ENCODE data around the gene FAM120A.
"Not testable (repeated sequence)": the region's sequence is repeated elsewhere in the genome, so short reads cannot be mapped to it uniquely, and the experiment has no call there.

The FAM120A gene, protein sequence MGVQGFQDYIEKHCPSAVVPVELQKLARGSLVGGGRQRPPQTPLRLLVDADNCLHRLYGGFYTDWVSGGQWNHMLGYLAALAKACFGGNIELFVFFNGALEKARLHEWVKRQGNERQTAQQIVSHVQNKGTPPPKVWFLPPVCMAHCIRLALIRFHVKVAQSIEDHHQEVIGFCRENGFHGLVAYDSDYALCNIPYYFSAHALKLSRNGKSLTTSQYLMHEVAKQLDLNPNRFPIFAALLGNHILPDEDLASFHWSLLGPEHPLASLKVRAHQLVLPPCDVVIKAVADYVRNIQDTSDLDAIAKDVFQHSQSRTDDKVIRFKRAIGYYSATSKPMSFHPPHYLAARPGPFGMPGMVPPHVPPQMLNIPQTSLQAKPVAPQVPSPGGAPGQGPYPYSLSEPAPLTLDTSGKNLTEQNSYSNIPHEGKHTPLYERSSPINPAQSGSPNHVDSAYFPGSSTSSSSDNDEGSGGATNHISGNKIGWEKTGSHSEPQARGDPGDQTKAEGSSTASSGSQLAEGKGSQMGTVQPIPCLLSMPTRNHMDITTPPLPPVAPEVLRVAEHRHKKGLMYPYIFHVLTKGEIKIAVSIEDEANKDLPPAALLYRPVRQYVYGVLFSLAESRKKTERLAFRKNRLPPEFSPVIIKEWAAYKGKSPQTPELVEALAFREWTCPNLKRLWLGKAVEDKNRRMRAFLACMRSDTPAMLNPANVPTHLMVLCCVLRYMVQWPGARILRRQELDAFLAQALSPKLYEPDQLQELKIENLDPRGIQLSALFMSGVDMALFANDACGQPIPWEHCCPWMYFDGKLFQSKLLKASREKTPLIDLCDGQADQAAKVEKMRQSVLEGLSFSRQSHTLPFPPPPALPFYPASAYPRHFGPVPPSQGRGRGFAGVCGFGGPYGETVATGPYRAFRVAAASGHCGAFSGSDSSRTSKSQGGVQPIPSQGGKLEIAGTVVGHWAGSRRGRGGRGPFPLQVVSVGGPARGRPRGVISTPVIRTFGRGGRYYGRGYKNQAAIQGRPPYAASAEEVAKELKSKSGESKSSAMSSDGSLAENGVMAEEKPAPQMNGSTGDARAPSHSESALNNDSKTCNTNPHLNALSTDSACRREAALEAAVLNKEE

DNA sequence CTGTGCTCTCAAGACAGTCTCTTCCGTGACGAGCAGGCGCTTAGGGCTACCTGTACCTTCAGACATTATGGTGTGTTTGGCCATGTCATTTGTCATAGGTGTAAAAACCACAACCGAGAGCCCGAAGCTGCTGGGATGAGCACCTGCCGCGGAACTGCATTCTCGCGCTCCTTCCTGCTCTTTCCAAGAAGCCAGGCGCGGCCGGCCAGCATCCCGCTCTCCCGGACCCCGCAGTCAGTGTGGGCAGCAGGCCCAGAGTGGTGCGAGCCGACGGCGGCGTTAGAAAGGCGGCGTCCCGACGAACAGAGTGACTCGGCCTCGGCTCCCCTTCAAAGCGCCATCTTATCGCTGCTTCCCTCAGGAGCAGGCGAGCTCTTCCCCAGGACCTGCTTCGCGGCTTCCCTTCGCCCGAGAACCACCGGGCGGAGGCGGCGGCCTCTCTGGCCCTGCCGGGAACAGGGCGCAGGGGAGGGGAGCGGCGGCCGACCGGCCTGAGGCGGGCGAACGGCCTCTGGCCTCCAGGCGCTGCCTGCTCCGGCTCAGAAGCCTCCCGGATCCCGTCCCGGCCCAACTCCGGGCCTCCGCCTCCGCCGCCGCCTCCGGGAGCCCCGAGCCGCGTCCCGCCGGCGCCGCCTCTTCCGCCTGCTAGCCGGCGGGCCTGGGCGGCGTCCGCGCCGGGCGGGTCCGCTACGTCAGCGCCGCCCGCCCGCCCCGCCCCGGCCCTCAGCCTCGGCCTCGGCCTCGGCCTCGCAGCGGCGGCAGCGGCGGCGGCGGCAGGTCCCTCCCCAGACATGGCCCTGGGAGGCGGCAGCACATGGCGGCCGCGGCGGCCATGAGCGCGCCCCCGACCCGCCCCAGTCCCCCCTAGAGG lies at the start of gene FAM120A:
Gene FAM120A, plus strand, starts transcription at position 741 of the 871 bp plus-strand sequence. CDS start 231 bp downstream, outside the sequence.
- DNase-seq (ENCODE audit: low read depth) = peak; percentile 55

DNA sequence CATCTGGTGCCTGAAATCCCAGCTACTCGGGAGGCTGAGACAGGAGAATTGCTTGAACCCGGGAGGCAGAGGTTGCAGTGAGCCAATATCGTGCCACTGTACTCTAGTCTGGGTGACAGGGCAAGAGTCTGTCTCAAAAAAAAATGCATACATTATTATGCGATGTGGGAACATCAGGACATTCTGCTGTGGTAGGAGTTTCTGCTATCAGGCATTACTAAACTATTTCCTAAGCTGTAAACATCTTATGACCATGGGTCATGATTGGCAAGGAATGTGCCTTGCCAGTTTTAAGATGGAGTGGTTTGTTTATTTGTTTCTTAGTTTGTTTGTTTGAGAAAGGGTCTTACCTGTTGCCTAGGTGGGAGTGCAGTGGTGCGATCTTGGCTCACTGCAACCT lies 45.1 kb upstream of the FAM120A start:
- DNase-seq (ENCODE audit: low read depth) = no peak

DNA sequence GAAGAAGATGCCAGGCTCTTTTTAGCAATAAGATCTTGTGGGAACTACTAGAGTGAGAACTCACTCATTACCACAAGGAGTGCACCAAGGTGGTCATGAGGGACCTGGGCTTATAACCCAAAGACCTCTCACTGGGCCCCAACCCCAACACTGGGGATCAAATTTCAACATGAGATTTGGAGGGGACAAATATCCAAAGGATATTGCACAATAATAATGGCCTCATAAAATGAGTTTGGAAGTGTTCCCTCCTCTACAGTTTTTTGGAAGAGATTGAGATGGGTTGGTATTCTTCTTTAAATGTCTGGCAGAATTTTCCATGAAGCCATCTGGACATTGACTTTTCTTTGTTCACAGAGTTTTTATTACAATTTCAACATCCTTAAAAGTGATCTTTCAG lies 38.0 kb upstream of the FAM120A start:
- DNase-seq (ENCODE audit: low read depth) = no peak

DNA sequence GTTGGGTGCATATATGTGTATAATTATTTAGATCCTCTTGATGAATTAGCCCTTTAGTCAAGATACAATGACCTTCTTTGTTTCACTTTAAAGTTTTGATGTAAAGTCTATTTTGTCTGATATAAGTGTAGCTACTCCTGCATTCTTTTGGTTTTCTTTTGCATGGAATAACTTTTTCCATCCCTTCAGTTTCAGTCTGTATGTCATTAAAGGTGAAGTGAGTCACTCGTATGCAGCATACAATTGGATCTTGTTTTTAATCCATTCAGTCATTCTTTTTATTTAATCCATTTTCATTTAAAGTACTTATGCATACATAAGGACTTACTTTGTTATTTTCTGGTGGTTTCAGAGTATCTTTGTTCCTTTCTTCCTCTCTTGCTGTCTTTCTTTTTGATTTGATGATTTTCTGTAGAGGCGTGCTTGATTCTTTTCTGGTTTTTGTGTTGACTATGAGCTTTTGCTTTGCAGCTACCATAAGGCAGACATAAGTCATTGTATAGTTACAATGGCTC lies 36.3 kb upstream of the FAM120A start:
- no peak for DNase-seq (ENCODE audit: low read depth)

DNA sequence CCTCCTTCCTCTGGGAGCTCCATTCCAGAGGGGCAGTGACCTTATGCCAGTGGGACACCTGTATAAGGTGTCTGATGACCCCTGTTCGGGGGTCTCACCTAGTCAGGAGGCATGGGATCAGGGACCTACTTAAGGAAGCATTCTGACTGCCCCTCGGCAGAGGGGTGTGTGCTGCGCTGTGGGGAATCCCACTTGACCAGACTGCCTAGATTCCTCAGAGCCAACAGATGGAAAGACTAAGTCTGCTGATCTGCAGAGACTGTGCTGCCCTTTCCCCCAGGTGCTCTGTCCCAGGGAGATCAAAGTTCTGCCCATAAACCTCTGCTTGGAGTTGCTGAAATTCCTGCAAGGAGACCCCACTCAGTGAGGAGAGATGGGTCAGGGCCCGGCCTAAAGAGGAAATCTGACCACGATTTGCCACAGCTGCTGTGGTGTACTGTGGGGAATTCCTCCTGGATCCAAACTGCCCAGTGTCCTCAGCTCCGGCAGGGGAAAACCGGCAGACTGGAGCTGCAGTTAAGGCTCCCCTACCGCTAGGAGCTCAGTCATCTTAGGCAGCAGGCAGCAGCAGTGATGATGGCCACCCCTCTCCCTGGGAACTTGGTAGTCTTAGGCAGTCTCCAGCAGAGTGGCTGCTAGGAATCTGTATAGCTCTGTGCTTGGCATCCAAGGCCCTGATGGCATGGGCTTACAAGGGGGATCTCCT lies 34.8 kb upstream of the FAM120A start:
- DNase-seq (ENCODE audit: low read depth) = no peak

DNA sequence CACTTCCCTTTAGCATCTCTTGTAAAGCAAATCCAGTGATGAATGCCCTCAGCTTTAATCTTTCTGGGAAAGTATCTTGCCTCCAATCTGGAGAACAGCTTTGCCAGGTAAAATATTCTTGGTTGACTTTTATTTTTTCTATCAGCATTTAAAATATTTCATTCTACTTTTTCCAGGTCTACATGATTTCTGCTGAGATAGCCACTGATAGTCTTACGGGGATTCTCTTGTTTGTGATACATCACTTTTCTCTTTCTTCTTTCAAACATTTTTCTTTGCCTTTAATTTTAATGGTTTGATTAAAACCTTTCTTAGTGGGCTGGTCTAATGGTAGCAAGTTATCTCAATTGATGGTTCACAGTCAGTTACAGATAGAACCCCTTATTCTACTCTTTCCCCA lies 33.9 kb upstream of the FAM120A start:
- DNase-seq (ENCODE audit: low read depth) = no peak

DNA sequence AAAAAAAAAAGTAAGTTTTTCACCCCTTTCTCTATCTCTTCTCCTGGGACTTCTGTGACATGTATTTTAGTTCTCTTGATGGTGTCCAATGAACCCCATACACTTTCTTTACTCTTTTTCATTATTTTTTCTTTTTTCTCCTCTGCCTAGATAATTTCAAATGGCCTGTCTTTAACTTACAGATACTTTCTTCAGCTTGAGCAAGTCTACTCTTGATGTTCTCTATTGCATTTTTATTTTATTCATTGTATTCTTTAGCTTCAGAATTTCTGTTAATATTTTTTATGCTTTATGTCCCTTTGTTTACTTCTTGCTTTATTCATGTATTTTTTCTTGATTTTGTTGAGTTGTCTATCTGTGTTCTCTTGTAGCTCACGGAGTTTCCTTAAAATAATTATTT lies 32.5 kb upstream of the FAM120A start:
- DNase-seq (ENCODE audit: low read depth) = no peak

DNA sequence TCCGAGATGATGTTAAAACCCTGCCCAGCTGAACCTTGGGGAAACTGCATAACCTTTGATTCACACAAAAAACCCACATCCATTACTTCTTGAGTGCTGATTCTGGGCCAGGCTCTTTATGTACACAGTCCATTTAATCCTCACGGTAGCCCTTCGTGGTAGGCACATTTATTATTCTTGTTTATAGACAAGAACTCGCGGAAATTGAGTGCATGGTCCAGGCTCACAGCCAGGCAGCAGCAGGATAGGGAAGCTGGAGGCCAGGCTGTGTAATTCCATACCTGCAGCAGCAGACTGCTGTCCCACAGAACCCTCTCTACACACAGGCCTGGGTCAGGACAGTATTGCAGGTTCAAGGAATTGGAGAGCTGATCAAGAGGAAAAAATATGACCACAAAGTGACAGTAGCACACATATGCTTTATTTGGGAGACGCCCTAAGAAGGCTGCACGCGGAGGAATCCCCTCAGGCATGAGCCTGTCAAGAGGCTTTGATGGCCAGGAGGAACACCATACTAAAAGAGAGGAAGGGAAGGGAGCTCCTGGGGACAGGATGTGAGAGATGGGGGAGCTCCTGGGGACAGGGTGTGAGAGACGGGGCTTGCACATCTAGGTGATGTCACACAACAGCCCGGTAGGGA lies 28.4 kb upstream of the FAM120A start:
- no peak for DNase-seq (ENCODE audit: low read depth)

DNA sequence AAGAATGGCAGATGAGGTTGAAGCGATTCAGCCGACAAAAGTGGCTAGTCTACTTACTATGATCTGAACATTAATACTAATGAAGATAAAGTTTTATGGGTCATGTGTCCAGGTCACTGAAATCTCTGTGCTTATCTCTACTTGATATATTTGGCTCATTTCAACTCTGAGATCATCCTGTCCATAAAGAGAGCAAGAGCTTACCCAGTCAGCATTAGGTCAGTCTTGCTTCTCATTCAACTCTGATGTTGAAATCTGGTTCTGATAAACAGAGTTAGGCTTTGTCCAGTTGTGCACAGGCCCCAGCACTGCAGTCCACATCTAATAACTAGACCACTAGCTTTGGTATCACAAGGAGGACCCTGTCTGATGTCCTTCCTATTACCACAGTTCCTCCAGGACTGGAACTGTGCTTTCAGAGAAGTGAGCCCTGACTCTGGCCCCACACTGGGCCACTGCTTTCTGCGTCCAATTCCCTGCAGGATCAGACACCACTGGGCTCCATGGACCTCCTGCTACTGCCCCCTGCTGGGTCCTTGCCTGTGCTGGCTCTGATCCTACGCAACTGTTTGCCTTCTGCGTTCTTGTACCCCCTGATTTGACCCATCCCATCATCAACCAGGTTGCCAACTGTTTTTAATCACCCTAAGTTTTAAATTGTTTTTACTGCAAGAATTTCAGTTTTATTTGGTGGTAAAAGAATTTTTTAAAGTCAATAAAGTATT lies 23.7 kb upstream of the FAM120A start:
- no peak for DNase-seq (ENCODE audit: low read depth)

DNA sequence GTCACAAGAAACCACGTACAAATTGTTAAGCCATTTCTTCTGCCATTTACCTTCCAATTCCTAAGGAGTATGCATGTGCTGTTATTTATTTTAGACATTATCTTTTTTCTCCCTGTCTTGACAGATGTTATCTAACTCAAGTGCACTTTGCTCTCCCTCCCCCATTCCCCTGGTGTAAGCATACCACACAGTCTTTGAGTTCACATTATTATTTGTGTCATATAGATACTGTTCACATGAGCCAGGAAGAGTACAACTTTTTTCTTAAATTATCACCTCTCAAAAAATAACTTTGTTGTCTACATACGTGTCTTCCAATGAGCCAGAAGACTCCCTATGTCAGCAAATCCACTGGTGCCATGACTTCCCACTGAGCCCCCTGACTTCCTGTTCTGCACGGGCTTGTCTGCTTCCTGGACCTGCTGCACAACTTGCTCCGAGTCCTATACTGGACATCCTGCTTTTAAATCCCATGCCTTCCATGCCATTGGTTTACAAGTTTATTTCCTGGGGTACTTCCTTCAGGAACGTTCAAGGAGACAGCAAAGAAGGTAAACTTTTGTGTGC lies 19.9 kb upstream of the FAM120A start:
- DNase-seq (ENCODE audit: low read depth) = no peak

DNA sequence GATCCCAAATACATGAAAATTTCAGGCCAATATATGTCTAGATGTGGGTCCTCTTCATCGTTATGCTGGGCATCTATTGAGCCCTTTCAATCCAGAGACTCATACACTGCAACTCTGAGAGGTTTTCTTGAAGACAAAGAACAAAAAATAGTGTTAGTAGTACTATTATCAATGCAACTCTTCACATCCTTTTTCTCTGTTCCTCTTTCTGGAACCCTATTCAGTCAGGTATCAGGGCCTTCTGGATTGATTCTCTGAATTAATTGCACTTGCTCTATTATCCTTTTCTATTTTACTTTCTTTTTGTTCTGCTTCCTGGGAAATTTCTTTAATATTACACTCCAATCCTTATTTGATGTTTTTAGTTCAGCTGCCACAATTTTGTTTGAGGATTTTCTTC lies 18.5 kb upstream of the FAM120A start:
- DNase-seq (ENCODE audit: low read depth) = no peak

DNA sequence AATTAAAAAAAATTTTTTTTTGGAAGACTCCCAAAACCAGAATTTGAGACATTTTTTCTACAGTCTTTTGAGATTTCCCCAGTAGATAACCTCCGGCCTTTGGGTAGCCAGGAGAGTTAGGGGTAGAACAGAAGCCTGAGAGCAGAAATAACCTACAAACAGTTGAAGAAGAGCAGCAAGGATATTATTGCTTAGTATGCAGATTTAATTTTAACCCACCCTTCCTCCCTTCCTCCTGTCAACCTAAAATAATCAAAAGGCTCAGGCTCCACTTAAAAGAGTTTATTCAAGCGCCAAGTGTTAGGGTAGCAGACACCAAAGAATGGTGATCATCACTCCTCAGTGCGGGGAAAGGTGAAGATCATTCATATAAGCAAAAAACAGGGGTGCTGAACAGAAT lies 17.4 kb upstream of the FAM120A start:
- DNase-seq (ENCODE audit: low read depth) = no peak

DNA sequence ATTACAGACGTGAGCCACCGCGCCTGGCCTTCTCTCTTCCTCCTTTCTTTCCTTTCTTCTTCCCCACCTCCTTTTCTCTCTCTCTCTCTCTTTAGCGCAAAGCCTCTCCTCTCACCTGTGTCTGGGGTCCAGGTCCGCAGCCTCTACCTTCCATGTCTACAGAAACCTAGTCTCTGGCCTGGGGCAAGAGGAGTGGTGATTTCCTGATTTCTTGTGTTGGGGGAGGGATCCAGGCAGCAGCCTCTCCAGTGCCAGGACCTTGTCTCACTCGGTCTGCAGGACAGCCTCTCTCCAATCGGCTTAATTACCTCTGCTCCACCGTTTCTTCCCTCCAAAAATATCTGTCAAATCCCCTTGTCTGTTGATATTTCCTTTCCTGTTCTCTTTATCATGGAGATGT lies 16.1 kb upstream of the FAM120A start:
- no peak for DNase-seq (ENCODE audit: low read depth)

DNA sequence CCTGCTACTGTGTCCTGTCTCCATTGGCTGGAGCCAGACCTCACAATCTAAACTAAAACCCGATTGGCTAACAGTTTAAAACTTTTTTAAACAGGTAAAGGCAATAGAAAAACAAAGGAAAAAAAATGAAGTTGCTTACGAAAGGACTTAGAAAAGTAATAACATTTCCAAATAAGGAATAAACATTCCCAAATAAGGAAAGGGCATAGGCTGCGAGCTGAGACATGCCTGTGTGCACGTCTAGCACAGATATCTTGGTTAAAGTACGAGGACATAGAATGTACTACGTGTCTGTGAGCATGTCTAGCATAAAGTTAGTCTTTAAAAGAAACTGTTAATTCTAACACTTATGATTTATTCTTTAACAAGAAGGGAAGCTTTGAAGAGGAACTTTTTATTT lies 15.3 kb upstream of the FAM120A start:
- DNase-seq (ENCODE audit: low read depth) = no peak

DNA sequence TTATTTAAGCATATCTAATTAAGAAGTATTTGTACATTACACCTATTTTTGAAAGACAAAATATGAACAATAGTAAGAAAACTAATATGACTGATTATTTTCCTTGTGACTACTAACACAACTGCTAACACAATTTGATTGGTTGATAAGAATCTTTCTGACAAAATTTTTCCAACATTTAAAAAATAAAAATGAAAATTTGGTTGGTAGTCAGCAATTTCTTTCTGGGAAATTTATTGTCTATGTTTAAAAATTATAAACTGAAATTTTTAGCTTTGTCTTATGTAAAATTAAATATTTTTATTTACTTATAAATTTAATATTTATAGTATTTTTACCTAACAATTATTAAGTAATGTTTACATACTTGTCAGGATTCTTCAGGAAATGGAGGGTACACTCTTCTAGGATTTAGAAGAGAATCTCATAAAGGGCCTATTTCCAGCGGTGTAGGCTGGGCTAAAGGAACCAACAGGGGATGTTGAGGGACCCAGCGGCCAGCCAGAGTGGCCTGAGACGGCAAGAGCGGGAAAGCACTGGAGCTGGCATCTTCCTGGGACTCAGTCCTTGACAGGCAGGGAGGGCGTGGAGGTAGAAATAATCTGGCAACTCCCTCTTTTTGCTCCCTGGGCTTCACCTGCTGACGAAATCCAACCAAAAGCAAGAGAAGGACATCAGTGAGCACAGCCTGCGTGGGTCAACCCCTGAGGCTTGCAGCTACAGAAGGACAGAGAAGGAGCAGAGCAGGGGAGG lies 14.7 kb upstream of the FAM120A start:
- DNase-seq (ENCODE audit: low read depth) = no peak

DNA sequence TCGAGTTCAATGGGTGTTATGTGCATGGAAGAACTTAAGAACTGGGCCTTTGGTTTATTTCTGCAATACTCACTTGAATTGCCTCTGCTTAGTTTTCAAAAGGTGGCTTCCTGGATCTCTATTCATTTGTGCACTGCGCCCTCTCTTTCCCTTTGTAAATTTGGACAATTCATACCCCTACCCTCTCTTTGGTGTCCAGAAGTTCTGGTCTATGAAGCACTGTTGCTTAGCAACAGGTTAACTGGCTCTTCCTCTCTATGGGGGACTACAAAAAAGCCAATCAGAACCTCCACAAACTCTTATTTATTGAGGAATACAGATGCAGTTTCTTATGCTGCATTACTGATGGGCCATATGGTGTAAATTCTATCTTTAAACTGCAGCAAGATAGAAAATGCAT lies 13.5 kb upstream of the FAM120A start:
- DNase-seq (ENCODE audit: low read depth) = no peak

DNA sequence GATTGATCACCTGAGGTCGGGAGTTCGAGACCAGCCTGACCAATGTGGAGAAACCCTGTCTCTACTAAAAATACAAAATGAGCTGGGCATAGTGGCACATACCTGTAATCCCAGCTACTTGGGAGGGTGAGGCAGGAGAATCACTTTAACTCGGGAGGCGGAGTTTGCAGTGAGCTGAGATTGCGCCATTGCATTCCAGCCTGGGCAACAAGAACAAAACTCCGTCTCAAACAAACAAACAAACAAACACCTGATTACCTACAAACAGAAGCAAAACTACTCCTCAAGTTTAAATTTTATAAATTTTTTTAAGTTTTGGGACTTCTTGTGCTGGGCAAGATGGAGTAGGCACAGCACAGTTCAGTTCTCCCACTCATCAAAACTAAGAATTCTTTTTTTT lies 12.2 kb upstream of the FAM120A start:
- DNase-seq (ENCODE audit: low read depth) = not testable (repeated sequence)

DNA sequence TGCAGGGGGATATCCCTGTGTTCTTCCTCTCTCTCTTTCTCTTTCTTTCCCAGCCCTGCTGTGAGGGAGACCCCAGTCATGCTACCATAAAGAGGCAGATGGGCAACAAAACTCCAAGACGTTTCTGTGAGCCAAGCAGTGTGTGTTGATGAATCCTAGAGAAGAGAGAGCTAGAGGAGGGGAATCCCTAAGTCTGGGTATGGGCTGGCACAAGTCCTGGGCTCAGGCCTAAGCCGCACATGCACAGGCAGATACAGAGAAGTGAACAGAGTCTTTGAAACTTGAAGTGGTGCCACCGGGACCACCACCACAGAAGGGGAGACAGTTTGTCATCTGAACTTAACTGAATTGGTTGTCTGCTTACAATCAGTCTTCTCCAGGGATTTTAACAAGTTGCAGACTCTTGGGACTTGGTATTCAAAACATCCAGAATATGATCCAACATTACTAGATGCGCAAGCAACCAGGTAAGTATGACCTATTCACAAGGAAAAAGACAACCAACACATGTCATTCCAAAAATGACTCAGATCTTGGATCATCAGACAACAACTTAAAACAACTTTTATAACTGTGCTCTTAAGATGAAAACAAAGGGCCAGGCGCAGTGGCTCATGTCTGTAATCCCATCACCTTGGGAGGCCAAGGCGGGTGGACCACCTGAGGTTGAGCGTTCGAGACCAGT lies 10.4 kb upstream of the FAM120A start:
- no peak for DNase-seq (ENCODE audit: low read depth)
